ENCODE results near the gene CABLES1. TPM values are rescaled to one million over a fixed set of nuclear protein-coding genes. Genes with fewer than 3 reads are reported as not detected.

CABLES1 gene
- total RNA-seq, 4 donors from 2014 or later = 0.58 to 1.6 (median 1.3) TPM

DNA sequence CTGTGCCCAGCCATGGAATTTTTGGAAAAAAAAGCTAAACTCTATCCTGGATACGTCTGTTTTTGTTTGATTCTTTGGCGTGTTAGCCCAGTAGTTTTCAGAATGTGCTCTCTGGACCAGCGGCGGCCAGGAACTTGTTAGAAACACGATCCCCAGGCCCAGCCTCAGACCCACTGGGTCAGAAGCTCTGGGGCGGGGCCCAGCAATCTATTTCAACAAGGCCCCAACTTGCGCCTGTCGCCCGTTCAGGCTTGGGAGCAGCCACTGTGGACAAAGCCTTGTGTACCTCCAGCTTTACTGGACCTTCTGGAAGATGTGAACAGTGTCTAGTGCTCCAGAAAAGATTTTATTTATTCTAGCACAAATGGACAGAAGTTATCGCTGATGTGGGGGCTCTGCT, 14.3 kb downstream of the CABLES1 start:
- ATAC-seq (no peak), DNase-seq (no peak)
- no peaks in the 10 kb centered on the region for H3K36me3 ChIP-seq
- intact Hi-C loops (cut with DNase I; ENCODE audit: low total_unique reads) = no loop called here
- H3K4me1 ChIP-seq = no peaks in the 10 kb centered on the region
- H3K27ac ChIP-seq = no peak overlapping the region
- TF ChIP-seq, protein P1, sequence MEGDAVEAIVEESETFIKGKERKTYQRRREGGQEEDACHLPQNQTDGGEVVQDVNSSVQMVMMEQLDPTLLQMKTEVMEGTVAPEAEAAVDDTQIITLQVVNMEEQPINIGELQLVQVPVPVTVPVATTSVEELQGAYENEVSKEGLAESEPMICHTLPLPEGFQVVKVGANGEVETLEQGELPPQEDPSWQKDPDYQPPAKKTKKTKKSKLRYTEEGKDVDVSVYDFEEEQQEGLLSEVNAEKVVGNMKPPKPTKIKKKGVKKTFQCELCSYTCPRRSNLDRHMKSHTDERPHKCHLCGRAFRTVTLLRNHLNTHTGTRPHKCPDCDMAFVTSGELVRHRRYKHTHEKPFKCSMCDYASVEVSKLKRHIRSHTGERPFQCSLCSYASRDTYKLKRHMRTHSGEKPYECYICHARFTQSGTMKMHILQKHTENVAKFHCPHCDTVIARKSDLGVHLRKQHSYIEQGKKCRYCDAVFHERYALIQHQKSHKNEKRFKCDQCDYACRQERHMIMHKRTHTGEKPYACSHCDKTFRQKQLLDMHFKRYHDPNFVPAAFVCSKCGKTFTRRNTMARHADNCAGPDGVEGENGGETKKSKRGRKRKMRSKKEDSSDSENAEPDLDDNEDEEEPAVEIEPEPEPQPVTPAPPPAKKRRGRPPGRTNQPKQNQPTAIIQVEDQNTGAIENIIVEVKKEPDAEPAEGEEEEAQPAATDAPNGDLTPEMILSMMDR (IDR thresholded peaks at IDR 0.05 in 4 of 5, conservative IDR thresholded peaks at IDR 0.05 in 1 of 5) = no peak
- no peaks in the 10 kb centered on the region for H3K27me3 ChIP-seq
- no peak overlapping the region for H3K4me3 ChIP-seq
- in situ Hi-C loops (cut with MboI; ENCODE audit: low sequenced_read_pairs in 4 of 4) = loop anchor here in 2 of 4 donors (25.0 kb wide), 2 partner anchors 238 to 438 kb away; partner anchors contain the start of gene NPC1 (in 1 of the 2)
- H3K9me3 ChIP-seq = no peaks in the 10 kb centered on the region

DNA sequence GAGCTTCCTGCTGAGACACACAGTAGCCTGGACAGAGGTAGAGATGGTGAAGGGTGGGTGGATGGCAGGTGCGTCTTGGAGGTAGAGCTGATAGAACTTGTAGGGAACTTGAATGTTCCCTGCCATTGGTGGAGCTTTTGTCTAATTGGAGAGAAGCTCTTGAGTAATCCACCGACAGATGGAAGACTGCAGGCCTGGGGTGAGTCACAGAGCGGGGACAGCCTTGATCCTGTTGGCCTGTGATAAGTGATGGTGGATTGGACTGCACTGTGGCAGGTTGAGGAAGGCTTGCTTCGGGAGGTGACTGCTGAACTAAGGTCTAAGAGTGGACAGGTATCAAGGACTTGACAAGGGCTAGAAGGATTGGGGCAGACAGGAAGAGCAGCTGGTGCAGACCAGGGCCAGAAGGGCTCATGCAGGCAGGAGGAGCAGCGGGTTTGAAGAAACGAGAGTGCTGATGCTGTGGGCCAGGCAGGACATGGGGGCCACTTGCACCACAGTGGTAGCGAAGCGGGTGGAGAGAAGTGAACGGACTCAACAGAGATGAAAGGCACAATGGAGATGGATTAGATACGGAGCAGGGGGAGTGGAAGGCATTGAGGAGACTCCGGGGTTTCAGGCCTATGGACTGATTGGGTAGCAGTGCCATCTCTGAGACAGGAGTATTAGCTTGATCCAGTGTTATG, 16.3 kb downstream of the CABLES1 start:
- H3K36me3 ChIP-seq = no peaks in the 10 kb centered on the region
- intact Hi-C loops (cut with DNase I; ENCODE audit: low total_unique reads) (no loop called here), in situ Hi-C loops (cut with MboI; ENCODE audit: low sequenced_read_pairs in 4 of 4) (no loop called here)
- ATAC-seq (no peak), DNase-seq (no peak)
- H3K4me1 ChIP-seq = peaks cover 0 to 6% of the 10 kb centered on the region in 2 donors
- no peak overlapping the region for H3K27ac ChIP-seq
- H3K9me3 ChIP-seq = no peaks in the 10 kb centered on the region
- no peak overlapping the region for H3K4me3 ChIP-seq
- no peaks in the 10 kb centered on the region for H3K27me3 ChIP-seq
- TF ChIP-seq, protein P1 (IDR thresholded peaks at IDR 0.05 in 4 of 5, conservative IDR thresholded peaks at IDR 0.05 in 1 of 5) = no peak
- TF ChIP-seq POLR2A (IDR thresholded peaks at IDR 0.05) = no peak

DNA sequence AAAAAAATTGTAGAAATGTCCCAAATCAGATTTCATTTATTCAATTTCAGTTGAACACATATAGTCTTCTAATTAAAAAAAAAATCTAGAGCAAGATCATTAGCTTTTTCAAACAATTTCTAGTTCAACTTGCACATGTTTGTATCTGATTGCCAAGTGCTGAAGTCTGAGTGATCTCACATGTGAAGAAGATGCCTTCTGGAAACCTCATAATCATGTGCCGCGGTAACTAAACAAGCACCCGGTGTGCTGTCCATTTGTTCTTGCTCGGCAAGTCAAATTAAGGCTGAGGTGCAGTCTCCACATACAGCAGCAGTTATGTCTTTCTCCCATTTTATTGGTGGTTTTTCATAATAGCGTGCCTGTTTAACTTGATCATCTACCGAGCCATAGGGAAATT, 18.7 kb downstream of the CABLES1 start:
- Histone ChIP-seq H3K4me1 (peaks cover 0 to 6% of the 10 kb centered on the region in 2 donors), H3K27ac (no peak overlapping the region), H3K27me3 (no peaks in the 10 kb centered on the region), H3K4me3 (no peak overlapping the region), H3K36me3 (no peaks in the 10 kb centered on the region), H3K9me3 (no peaks in the 10 kb centered on the region)
- no peak for ATAC-seq
- intact Hi-C loops (cut with DNase I; ENCODE audit: low total_unique reads) = no loop called here
- no peak for DNase-seq
- in situ Hi-C loops (cut with MboI; ENCODE audit: low sequenced_read_pairs in 4 of 4) = no loop called here
- TF ChIP-seq, protein P1 (IDR thresholded peaks at IDR 0.05 in 4 of 5, conservative IDR thresholded peaks at IDR 0.05 in 1 of 5) = no peak
- TF ChIP-seq POLR2A (IDR thresholded peaks at IDR 0.05) = no peak

DNA sequence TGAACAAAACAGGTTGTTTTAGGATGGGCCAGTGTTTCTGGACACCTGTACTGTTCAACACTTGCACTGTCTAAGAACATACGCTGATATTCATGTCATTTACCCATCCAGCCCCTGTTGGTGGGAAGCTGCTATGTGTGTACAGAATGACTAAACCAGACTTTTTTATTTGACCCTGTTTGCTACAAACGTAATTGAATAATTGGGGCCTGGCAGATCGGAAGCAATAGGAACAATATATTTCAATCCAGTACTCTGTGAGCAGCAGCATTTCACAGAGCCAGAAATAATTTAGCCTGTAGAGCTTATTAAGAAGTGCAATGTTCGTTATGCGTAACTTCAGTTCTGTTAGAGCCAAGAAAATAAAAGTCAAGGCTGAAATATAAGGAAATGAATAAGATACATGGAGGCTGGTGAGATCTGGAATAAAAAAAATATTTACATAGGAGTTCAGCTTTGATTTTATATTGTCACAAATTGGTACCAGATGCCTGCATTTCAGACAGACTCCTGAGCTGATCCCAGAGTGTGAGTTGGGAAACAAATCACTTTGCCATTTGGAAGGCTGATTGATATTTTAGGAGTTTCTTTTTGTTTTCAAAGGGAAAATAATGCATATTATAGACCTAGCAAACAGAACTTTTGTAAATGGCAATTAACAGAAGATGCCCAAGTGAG, 19.7 kb downstream of the CABLES1 start:
- Histone ChIP-seq H3K4me1 (peaks cover 0 to 6% of the 10 kb centered on the region in 2 donors), H3K9me3 (no peaks in the 10 kb centered on the region), H3K4me3 (no peak overlapping the region), H3K27ac (no peak overlapping the region), H3K36me3 (no peaks in the 10 kb centered on the region), H3K27me3 (no peaks in the 10 kb centered on the region)
- intact Hi-C loops (cut with DNase I; ENCODE audit: low total_unique reads) (no loop called here), in situ Hi-C loops (cut with MboI; ENCODE audit: low sequenced_read_pairs in 4 of 4) (no loop called here)
- no peak for DNase-seq
- no peak for ATAC-seq
- TF ChIP-seq, protein P1 (IDR thresholded peaks at IDR 0.05 in 4 of 5, conservative IDR thresholded peaks at IDR 0.05 in 1 of 5) = no peak
- TF ChIP-seq POLR2A (IDR thresholded peaks at IDR 0.05) = no peak
